OCI-LY1 (cell line): ENCODE results near the gene NEK5.
"Not testable (repeated sequence)": the region's sequence is repeated elsewhere in the genome, so short reads cannot be mapped to it uniquely, and the experiment has no call there.

Source experiments
- EZH2 ChIP-seq: fragments of 200-600 bp; sonication (generic), shearing (Covaris generic); IDR thresholded peaks from 2 replicates; pipeline ENCODE4 v1.8.0; 2017; ENCODE audit warnings: borderline replicate concordance, mixed run types, mild to moderate bottlenecking, antibody characterized with exemption, low read length, moderate library complexity, mixed read lengths
- TF ChIP-seq, protein P1 (sequence below): fragments of 200-600 bp; sonication (generic), shearing (Covaris generic); IDR thresholded peaks from 2 replicates; pipeline ENCODE4 v1.5.1; 2017; ENCODE audit warnings: mild to moderate bottlenecking, antibody characterized with exemption, low read length, moderate library complexity, mixed read lengths

DNA sequence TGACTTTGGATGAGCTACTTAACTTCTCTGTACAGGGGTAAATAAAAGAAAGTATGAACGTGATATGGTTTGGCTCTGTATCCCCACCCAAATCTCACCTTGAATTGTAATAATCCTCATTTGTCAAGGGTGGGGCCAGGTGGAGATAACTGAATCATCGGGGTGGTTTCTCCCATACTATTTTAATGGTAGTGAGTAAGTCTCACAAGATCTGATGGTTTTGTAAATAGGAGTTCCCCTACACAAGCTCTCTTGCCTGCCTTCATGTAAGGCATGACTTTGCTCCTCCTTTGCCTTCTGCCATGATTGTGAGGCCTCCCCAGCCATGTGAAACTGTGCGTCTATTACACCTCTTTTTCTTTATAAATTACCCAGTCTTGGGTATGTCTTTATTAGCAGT lies 43.9 kb downstream of the NEK5 start:
- TF ChIP-seq, protein P1, sequence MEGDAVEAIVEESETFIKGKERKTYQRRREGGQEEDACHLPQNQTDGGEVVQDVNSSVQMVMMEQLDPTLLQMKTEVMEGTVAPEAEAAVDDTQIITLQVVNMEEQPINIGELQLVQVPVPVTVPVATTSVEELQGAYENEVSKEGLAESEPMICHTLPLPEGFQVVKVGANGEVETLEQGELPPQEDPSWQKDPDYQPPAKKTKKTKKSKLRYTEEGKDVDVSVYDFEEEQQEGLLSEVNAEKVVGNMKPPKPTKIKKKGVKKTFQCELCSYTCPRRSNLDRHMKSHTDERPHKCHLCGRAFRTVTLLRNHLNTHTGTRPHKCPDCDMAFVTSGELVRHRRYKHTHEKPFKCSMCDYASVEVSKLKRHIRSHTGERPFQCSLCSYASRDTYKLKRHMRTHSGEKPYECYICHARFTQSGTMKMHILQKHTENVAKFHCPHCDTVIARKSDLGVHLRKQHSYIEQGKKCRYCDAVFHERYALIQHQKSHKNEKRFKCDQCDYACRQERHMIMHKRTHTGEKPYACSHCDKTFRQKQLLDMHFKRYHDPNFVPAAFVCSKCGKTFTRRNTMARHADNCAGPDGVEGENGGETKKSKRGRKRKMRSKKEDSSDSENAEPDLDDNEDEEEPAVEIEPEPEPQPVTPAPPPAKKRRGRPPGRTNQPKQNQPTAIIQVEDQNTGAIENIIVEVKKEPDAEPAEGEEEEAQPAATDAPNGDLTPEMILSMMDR = not testable (repeated sequence)
- TF ChIP-seq EZH2 = not testable (repeated sequence)
